ENCODE measurements around the gene SMIM36.
"Not testable (repeated sequence)": the region's sequence is repeated elsewhere in the genome, so short reads cannot be mapped to it uniquely, and the experiment has no call there.

Gene SMIM36

GRCh38 chr17:55410722-55411462, 100.4 kb downstream of the SMIM36 start:
- DNase-seq = no peak

GRCh38 chr17:55409030-55409800, 102.0 kb downstream of the SMIM36 start:
- DNase-seq = no peak

GRCh38 chr17:55407641-55408566, 103.3 kb downstream of the SMIM36 start:
- no peak for DNase-seq

GRCh38 chr17:55405600-55405999, 105.7 kb downstream of the SMIM36 start:
- DNase-seq = no peak

GRCh38 chr17:55404197-55404596, 107.1 kb downstream of the SMIM36 start:
- DNase-seq = not testable (repeated sequence)

GRCh38 chr17:55402374-55402773, 108.9 kb downstream of the SMIM36 start:
- DNase-seq = no peak

Data from NCI-H82 (cell line).